GM18505 (cell line): ENCODE results near the gene LZTR1.
"Not testable (repeated sequence)": the region's sequence is repeated elsewhere in the genome, so short reads cannot be mapped to it uniquely, and the experiment has no call there.

Experiments used
- ATAC-seq: cut with Tn5 transposase; IDR thresholded peaks from one replicate; pipeline ENCODE4 v1.9.1; 2021; ENCODE audit not compliant: unreplicated experiment
- POLR2A ChIP-seq: IDR thresholded peaks from 4 replicates; pipeline ENCODE4 v1.6.1; 2011; ENCODE audit warnings: borderline replicate concordance; ENCODE audit not compliant: insufficient read depth, insufficient read length; ENCODE audit errors: extremely low read depth

The LZTR1 gene

DNA sequence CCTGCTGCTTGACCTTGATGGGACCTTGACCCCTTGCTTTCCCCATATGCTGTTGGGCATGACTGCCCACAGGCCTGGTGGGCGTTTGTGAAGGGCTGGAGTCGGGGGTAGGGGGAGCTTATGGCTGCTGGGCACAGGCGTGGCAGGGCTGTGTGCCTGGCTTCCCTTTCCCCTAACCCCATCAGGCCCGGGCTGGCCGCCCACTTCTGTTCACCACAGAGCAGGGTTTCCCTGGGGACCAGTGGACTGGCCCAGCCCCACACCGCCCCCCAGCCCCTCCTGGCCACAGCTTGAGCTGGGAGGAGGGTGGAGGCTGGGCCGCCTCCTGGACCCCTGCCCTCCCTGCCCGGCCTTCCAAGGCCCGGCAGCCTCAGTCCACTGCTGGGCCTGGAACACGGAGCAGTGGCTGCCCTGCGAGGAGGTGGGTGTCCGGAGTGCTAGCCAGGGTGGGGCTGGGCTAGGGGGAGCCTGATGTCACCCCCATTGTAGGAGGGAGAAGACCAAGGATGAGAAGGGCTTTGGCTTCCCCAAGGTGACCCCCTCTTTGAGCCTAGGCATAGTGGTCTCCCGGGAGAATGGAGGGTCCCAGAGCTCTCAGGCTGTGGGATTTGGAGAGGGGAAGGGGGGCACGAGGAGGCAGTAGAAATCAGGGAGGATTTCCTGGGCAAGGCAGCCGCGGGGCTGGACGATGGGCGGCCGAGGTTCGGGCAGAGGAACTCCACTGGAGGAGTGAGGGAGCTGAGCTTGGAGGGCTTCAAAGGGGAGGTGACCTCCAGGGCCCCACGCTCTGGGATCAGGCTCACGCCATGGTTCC lies 15.0 kb upstream of the LZTR1 start, which contains the start of gene AIFM3:
Gene AIFM3, plus strand, starts transcription at position 373 of the 814 bp plus-strand sequence. CDS start 690 bp downstream, outside the sequence.
- TF ChIP-seq POLR2A: no peak
- ATAC-seq: no peak

DNA sequence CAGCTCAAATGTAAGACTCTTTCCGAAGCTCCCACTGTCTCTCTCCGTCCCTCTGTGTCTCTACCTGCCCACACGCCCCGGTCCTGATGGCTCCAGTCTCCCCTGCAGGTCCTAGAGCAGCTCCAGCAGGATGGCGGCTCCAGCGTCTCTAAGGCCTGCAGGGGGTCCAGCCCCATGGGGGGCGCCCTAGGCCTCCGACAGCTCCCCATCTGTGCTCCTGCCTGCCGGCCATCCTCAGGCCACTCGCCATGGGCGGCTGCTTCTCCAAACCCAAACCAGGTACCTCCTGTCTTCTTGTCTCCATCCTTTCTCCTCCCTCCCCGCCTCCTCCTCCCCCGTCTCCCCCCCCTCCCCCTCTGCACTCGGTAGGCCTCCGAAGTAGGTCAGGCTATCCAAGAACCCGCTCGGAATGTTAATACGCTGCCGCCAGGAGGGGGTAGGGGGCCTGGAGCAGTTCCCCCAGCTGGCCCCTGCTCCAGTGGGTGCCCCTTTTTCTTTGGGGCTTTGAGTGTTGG lies 14.3 kb upstream of the LZTR1 start:
- ATAC-seq: no peak
- TF ChIP-seq POLR2A: no peak

- no peak for ATAC-seq
- TF ChIP-seq POLR2A: no peak
Measured at GRCh38 chr22:20968281-20968977, 13.7 kb upstream of the LZTR1 start.

- no peak for ATAC-seq
- no peak for TF ChIP-seq POLR2A
Measured at GRCh38 chr22:20970939-20971657, 11.0 kb upstream of the LZTR1 start.

GRCh38 chr22:20972014-20972694 lies 9.9 kb upstream of the LZTR1 start:
- not testable (repeated sequence) for ATAC-seq

GRCh38 chr22:20972933-20973577 lies 9.0 kb upstream of the LZTR1 start:
- ATAC-seq: no peak

DNA sequence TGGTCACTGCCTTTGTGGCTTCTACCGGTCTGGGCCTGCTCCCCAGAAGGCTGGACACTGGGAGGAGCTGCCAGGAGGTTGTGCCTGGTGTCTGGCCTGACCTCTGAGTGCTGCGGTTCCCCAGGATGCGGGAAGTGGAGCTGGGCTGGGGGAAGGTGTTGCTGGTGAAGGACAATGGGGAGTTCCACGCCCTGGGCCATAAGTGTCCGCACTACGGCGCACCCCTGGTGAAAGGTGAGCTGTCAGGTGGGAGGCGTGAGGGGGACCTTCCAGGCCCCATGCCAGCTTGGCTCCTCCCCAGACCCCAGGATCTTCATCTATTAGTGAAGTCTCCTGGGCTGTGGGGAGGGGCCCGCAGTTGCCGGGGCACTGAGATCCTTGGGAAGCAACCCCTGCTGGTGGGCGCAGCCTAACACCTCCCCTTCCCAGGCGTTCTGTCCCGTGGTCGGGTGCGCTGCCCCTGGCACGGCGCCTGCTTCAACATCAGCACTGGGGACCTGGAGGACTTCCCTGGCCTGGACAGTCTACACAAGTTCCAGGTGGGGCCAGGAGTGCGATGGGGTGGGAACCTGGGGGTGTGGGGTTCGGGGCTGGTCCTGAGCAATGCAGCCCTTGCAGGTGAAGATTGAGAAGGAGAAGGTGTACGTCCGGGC lies 8.3 kb upstream of the LZTR1 start:
- ATAC-seq: no peak
- no peak for TF ChIP-seq POLR2A

More at GRCh38 chr22:20972933-20973577, 9.0 kb upstream of the LZTR1 start:
- TF ChIP-seq POLR2A: no peak

- no peak for TF ChIP-seq POLR2A
- no peak for ATAC-seq
Measured at GRCh38 chr22:20974336-20974955, 7.7 kb upstream of the LZTR1 start.

GRCh38 chr22:20975541-20976290 lies 6.4 kb upstream of the LZTR1 start:
- TF ChIP-seq POLR2A: no peak
- ATAC-seq: no peak

GRCh38 chr22:20976291-20976877 lies 5.7 kb upstream of the LZTR1 start:
- ATAC-seq: no peak
- TF ChIP-seq POLR2A: no peak

DNA sequence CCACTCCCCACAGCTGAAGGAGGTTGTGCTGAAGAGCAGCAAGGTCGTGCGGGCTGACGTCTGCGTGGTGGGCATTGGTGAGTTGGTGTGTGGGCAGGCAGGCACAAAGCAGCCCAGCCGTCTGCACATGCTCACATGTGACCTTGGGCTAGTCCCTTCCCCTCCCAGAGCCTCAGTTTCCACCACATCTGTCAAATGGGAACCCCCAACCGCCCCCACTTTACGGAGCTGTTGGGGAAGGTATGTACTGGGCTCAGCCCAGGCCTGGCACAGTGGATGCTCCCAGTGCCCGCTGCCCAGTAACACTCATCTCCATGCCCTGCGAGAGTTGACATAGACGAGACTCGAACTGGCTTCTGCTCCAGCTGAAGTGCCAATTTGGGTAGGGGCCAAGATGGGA lies 5.1 kb upstream of the LZTR1 start:
- ATAC-seq: no peak
- TF ChIP-seq POLR2A: no peak

DNA sequence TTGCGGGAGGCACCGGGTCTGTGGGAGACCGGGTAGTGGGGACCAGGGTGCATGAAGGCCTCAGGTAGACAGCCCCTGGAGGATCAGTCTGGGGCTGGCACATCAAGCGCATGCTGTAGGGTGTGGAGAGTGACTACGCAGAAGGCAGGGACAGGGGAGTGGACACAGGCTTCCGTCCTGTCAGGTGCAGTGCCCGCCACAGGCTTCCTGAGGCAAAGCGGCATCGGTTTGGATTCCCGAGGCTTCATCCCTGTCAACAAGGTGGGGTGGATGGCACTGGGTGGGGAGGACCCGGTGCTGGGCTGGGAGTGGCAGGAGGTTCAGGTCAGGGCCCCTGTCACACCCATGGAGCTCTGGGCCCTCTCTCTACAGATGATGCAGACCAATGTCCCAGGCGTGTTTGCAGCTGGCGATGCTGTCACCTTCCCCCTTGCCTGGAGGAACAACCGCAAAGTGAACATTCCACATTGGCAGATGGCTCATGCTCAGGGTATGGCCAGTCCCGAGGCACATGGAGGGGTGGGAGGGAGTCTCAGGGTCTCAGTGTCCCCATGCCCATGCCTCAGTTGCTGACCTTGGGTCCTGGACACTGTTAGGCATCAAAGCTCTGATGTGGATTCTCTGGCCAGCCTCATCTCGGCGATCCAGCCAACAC lies 4.5 kb upstream of the LZTR1 start:
- no peak for TF ChIP-seq POLR2A
- ATAC-seq: no peak
